ENCODE results near the gene FEN1.

Gene FEN1

DNA sequence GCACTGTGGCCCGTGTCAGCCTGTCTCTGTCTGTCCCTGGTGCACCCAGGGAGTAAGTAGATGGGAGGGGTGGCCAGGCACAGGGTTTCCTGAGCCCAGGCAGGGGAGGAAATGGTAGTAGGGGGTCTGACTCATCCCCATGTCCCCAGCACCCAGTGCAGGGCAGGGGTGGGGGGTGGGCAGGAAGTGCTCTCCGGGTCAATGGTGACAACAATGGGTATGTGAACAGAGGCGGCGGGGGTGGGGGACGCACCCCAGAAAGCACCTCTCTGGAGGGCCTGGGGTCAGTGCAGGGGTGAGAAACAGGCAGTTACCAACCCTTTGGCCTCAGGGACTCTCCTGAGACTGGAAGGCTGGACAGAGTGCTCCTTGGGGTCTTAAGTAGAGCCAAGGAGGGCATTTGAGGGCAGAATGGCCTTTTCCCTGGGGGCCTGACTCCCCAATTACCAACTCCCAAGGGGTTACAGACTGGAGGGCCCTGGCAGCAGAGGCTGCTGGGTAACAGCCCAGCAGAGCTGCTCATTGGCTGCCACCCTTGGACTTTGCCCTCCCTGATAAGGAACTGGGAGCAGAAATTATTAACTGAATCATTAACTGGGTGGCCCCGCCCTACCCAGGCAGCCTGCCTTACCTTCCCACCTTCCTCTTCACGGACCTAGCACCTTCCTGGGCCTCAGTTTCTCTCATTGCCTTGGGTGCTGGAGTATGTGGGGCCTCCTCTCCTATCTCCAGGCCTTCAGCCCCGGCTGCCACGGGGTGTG is 36.1 kb upstream of the FEN1 start:
- DNase-seq (ENCODE audit: low read depth) = no peak

DNA sequence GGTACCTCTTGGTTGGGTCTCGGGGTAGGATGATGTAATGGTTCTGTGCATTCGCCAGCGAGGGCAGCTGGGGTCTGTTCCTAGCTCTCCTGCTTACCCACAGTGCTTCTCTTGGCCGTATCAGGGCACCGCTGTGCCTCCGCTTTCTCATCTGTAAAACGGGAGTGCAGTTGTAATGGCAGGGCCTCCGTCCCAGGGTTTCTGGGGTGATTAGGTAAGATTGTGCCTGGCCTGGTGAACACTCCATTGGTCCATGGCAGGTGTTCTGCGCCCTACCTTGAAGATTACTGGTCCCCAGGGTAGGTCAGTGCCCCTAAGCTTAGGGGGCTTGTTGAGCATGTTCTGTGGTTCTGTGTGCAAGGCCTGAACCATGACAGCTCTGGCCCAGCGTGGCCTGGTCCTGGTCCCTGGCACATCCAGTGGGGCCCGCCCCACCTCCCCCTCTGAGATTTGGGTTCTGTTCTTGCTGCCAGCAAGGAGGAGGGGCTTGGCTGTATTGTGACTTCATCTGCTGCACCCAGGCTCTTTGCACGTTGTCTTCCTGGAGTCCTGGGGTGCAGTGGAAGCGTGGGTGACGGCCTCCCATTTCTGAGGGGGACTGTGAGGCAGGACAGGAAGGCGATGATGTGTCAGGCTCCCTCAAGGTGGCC is 35.4 kb upstream of the FEN1 start:
- DNase-seq (ENCODE audit: low read depth) = no peak

DNA sequence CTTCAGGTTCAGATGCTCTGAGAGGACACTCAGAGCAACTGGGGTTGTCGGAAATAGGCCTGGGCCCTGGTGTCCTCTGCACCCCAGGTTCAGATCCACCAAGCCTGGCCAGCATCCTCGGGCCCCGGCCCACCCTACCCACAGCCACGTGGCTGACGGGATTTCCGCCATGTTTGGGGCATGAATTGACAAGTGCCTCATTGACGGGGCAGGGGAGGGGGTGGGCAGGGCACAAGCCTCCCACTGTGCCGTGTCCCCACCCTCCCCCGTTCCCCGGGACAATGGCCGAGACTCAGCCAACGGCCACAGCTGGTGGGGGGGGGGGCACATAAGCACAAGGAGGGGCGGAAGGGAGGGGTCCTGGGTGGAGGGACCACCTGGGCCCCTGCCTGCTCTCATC is 31.8 kb upstream of the FEN1 start:
- no peak for DNase-seq (ENCODE audit: low read depth)

DNA sequence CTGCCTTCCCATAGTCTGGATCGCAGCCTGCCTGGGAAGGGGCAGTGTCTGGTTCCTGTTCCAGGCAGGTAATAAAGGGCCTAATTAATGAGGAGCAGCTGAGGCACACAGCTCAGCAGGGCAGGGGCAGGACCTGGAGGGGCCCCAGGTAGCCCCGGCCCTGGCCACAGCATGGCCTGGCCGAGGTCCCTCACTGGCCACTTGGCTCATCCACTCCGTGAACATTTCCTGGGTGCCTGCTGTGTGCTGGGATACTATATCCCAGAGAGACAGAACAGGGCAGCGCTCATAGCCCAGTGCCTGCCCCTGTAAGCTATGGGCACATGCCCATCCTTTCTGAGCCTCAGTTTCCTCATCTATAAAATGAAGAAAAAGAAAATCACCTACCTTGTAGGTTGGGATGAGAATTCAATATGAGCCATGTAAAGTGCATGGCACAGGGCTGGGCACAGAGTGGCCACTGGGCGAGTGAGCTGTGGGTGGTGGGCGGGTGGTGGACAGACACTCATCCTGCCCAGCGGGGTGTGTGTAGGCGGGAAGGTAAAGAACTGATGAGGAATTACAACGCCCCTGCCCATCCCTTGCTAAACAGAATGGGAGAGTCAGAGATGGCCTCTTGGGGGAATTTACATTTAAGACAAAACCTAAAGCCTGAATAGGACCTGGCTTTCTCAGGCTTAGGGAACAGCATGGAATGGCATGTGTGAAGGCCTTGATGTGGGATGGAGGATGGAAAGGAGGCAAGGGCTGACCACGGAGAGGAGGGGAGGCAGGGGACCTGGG is 31.1 kb upstream of the FEN1 start:
- DNase-seq (ENCODE audit: low read depth) = no peak

DNA sequence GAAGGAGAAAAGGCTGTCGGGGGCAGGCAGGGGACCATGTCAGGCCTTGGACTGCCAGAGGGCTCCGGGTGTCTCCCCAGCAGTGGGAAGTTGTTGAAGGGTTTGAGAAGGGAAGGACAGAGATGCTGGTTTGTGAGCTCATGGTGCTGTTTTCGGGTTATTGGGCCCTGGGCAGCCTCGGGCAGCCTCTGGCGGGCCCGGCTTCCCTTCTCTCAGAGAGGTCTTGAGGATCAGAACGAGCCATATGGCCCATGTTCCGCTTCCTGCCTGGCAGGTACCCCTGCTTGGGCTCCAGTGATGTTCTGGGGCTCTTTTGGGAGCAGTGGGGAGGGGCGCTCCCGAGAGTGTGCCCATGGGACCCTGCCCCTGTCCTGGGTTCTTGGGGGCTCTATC is 30.5 kb upstream of the FEN1 start:
- DNase-seq (ENCODE audit: low read depth) = no peak

DNA sequence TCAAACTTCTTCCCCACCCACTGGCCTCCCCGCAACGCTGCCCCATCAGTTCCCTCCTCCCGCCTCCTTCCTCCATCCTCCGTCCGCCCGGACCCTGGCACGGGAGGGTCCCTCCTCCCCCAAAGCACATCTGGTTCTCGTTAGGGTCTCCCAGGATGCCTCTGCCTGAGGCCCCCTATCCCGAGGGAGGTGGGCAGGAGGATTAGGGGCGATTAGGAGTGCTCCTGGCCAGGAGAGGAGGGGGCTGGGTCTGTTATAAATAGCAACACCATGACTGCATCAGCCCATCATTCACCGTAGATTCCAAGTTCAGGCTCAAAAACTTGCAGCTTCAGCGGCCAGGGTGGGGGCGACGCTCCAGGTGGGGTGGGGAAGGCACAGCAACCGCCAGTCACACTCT is 29.9 kb upstream of the FEN1 start:
- no peak for DNase-seq (ENCODE audit: low read depth)

DNA sequence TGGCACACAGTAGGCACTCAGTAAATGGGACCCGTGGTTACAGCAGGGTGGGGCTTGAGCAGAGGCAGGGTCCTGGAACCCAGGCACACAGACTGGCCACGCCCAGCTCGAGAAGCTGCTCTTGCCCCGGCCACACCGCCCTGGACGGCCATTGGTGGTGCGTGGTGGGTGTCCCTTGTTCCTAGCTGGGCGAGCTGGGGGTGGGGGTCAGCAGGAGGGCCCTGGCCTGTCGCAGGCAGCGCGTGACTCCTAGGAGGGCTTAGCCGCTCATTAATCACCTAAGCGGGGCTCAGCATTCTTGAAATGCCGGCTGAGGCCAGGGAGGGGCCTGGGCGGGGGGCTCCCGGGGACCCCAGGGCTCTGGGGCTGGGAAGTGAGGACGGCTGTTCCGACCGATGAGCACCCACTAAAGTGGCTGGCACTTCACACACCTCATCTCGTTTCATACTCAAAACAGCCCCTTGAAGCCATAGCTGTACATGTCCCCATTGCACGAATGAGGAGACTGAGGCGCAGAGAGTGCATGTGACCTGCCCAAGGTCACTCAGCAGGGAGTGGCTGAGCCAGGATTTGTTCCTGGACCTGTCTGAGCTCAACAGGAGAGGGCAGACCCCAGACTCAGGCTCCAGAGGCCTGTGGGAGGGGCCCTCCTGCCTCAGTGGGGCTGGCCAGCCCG is 28.6 kb upstream of the FEN1 start:
- no peak for DNase-seq (ENCODE audit: low read depth)

DNA sequence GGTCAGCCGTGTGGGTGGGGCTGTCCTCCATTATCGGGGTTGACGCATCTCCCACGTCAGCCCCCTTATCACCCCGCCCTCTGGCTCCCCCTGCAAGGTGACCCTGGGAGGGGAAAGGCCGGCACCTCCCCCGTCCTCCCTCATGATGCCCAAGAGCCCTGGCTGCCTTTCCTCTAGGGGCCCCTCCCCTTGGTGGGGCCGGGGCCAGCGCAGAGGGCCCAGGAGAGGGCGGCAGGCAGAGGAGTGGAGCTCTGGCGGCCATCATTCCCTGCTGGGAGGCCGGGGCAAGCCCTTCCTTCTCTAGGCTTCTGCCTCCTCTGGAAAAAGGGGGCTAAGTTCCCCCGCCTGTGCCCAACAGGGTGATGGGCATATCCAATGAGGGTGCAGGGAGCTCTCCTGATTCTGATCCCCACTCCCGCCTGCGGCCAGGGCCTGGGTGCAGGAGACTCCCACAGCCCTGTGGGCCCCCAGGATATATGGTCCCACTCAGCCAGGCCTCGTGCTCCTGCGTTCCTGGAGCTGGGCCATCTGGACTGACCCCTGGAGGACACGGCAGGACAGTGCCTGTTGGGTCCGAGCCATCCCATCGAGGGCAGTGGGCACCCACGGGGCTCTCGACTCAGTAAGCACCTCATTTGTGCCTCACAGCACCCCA is 28.0 kb upstream of the FEN1 start:
- DNase-seq (ENCODE audit: low read depth) = no peak

DNA sequence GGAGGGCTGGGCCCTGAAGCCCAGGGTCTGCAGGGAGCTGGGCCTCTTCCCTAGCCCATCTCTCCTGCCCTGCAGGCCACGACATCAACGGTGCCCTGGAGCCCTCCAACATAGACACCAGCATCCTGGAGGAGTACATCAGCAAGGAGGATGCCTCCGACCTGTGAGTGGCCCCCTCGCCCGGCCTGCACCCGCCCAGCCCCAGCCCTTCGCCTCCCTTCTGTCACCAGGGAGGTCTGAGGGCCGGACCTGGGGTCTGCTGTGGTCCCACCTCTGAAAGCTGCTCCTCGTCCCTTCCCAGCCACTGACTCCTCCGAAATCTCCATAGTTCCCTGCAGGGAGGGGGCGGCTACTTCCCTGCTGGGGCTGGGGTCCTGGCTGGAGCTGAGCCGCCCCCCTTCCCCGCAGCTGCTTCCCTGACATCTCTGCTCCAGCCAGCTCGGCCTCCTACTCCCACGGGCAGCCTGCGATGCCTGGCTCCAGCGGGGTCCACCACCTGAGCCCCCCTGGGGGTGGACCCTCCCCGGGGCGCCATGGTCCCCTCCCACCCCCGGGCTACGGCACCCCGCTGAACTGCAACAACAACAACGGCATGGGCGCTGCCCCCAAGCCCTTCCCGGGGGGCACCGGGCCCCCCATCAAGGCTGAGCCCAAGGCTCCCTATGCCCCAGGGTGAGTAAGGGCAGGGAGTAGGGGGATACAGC is 27.0 kb upstream of the FEN1 start:
- no peak for DNase-seq (ENCODE audit: low read depth)

DNA sequence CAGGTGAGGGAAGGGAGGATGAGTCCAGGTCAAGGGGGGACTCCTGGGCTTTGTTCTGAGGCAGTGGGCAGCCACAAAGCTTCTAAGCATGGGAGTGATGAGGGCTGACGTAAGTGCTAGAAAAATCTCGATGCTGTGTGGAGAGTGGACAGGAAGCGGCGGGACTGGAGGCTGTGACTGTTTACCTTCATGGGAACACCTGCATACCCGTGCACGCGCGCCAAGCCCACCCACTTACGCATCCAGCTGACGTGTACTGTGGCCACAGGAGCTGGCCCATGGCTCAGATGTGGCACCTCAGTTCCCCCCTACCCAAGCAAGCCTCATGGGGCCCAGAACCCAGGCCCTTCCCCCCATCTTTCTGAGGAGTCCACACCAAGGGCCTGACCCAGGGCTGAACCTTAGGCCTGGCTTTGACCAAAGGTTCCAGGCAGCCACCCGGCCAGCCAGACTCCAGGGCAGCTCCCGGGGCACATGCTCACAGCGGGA is 26.3 kb upstream of the FEN1 start:
- DNase-seq (ENCODE audit: low read depth) = no peak

DNA sequence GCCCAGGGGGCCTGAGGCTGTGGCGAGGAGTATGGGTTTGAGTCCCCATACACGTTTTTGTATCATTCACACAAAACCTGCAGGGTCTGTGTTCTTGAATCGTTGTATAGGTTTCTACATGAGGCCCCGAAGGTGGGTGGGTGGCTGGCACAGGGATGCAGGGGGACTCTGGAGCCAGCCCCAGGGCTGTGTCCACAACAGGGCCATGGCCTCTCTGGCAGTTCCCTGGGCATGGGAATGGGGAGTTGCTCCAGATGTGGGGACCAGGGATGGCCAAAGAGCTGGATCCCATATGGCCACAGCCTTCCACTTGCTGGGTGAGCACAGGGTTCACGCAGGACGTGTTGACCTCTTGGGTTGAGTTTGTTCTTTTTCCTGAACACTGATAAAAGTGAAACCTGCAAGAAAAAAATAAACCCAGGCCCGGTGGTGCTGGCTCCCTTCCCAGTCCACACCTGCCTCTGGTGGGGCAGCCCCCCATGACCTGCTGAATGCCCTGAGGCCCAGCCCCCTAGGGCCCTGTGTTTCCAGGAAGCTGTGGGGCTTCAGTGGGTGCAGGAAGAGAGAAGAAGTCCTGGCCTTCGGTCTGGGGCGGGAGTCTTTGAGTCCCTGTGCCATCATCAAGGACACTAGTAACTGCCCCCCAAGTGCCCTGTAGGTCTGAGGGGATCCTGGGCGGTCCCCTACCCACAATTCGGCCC is 24.2 kb upstream of the FEN1 start:
- no peak for DNase-seq (ENCODE audit: low read depth)

DNA sequence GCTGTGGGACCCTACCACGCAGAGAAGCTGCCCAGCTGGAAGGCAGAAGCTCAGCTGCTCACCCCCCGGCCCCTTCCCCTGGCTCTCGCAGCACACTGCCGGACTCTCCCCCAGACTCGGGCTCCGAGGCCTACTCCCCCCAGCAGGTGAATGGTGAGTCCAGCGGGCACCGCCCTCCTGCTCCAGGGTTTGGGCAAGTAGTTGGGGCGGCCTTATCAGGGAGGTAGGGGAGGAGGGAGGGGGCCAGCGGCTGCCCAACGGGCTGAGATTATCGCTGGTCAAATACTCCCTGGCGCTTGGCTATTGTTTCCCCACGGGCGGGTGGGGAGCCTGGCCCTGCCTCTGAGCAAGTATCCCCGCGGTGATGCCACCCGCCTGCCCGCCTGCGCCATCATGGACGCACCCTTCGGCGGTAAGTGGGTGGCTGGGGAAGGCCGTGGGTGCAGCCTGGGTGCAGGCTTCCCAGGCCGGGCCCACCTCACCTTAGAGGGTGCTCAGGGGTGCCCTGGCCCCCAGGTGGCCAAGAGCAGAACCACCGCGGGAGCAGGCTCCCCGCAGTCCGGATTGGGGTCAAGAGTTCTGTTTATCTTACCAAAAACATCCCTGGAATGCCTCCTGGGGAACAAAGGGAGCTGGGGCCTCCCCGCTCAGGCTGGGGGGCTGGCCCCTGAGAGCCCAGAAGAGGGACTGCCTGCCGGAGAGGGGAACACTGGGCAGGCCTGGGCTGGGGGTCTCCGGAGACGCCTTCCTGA is 23.4 kb upstream of the FEN1 start:
- no peak for DNase-seq (ENCODE audit: low read depth)

DNA sequence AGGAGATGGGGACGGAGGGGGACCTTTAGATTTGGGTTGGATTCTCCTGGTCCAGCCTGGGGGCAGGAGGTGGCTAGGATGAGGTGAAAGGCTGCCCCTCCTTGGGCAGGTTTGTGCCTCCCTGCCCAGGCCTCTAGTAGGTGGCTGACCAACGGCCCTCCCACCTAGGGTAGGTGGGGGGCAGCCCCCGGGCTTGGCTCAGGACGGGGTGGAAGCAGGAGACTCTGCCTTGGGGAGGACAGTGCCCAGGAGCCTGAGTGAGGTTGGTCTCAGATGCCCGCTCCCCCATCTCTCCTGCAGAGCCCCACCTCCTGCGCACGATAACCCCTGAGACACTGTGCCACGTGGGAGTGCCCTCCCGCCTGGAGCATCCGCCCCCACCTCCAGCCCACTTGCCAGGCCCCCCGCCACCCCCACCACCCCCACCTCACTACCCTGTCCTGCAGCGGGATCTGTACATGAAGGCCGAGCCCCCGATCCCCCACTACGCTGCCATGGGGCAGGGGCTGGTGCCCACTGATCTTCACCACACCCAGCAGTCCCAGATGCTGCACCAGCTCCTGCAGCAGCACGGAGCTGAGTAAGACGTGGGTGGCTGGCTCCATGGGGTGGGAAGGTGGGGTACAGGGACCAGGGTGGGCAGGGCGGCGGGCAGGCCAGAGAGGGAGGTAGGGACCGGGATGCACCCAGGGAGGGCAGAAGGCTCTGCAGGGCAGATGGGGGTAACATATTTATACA is 22.6 kb upstream of the FEN1 start:
- no peak for DNase-seq (ENCODE audit: low read depth)

DNA sequence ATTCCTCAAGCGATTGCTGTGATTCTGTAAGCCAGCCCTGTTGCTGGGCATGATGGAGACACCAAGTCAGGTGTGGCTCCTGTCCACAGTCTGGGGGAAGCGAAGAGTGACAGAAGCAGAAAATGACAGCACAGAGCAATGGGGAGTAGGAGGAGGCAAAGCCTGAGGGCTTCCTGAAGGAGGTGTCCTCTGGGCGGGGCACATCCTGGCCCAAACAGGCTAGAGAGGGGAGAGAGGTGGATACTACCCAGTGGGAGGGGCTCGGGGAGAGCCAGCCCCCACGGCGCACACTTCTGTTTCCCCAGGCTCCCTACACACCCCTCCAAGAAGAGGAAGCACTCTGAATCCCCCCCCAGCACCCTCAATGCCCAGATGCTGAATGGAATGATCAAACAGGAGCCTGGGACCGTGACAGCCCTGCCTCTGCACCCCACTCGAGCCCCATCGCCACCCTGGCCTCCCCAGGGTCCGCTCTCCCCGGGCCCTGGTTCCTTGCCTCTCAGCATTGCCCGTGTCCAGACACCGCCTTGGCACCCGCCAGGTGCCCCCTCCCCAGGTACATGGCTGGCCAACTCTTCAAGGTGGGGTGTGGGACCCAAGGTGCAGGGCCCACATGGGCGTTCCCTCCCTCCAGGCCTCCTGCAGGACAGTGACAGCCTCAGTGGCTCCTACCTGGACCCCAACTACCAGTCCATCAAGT is 21.4 kb upstream of the FEN1 start:
- no peak for DNase-seq (ENCODE audit: low read depth)

DNA sequence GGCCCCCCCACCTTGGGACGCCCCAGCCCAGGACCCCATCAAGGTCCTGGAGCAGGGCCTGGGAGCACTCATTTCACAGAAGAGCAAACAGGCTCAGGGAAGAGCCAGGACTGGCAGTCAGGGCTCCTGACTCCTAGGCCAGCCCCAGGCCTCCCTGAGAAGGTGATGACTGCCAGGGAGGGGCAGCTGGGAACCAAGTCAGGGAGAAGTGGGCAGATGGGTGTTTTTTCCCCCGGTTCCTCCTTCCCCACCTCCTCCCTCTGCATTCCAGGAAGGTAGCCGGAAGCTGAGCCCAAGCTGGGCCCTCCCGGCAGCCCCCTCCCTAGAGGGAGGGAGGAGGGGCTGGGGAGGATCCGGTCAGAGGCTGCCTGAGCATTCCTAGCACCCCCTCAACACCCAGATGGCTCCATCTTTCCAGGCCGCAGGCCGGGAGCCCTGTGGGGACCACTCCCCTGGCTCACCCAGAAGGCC is 20.7 kb upstream of the FEN1 start:
- DNase-seq (ENCODE audit: low read depth) = no peak

DNA sequence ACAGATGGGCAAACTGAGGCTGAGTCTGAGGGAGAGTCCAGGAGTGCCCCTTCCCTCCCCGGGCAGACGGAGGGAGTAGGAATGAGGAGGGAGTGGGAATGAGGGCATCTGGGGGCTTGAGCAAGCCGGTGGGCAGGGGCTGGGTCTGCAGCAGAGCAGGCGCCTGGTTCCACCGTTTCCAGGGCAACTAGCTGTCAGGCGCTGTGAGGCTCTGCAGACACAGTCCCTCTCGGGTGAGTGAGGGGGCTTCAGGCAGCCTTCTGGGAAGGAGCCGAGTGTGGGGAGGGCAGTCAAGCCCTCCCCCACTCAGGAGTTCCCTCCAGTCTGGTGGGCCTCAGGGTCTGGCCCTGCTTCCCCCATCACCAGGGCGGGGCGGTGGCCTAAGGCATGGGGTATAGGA is 19.4 kb upstream of the FEN1 start:
- no peak for DNase-seq (ENCODE audit: low read depth)

DNA sequence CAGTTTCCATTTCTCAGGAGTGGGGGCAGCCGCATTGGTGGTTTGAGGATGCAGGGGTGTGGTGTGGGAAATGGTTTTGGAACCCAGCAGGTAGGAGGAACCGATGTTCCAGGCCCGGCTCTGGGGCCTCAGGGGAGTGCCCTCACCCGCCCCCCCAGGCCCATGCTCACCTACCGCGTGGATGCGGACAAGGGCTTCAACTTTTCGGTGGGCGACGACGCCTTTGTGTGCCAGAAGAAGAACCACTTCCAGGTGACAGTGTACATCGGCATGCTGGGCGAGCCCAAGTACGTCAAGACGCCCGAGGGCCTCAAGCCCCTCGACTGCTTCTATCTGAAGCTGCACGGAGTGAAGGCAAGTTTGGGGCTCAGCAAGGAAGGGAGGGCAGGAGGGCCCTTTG is 18.9 kb upstream of the FEN1 start:
- DNase-seq (ENCODE audit: low read depth) = no peak

DNA sequence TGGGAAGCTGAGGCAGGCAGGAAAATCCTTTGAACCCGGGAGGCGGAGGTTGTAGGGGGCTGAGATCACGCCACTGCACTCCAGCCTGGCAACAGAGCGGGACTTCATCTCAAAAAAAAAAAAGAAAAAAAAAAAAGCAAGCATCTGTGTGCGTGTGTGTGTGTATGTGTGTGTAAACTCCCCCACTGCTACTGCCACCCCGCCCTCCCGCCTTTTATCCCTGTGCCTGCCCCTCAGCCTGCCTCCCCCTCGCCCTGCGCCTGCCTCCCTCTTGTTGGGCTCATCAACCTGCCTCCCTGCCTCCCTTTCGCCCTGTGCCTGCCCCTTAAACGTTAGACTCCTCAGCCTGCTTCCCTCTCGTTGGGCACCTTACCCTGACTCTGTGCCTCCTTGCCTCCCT is 18.3 kb upstream of the FEN1 start:
- DNase-seq (ENCODE audit: low read depth) = no peak

DNA sequence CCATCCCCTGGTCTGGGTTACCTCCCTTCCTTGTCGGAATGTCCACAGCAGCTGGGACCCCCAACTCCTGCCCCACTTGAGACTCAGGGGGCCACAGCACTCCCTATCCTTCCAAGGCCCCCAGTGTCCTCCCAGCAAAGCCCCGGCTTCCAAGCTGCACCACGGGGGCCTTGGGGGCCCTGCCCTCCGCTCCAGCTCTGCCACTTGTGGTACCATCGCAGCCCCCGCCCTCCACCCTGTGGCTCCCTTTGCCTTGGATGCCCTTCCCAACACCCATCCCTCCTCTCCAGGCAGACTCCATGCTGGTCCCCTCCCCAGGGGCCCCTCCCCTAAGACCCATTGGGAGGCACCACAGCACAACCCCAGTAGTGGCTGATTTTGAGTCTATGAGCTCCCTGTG is 17.6 kb upstream of the FEN1 start:
- DNase-seq (ENCODE audit: low read depth) = no peak
